LNCAP (cell line): Measurements from ENCODE around the gene EFNA5.

Source experiments
- TF ChIP-seq, protein P1 (sequence below): fragments of 450-650 bp; IDR thresholded peaks from 2 replicates; pipeline ENCODE4 v1.5.1; 2017; ENCODE audit warnings: mild to moderate bottlenecking

The EFNA5 gene

DNA sequence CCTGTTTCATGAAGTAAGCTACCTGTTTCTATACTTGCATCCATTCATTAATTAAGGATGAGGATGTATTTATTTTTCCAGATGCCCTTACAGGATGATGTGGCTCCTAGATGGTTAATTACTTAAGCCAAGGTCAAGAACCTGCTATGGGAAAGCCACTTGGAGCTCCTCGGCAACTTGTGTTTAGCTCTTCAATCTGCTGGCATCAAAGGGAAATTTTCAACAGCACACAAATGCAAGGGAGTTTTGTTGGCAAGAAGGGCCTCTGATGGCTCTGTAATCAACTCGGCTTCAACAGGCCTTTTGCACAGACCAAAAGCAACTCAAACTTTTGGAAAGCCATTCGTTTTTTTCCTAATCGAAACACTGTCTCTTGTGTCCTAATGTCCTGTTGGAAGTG is 125.3 kb downstream of the EFNA5 start:
- TF ChIP-seq, protein P1, sequence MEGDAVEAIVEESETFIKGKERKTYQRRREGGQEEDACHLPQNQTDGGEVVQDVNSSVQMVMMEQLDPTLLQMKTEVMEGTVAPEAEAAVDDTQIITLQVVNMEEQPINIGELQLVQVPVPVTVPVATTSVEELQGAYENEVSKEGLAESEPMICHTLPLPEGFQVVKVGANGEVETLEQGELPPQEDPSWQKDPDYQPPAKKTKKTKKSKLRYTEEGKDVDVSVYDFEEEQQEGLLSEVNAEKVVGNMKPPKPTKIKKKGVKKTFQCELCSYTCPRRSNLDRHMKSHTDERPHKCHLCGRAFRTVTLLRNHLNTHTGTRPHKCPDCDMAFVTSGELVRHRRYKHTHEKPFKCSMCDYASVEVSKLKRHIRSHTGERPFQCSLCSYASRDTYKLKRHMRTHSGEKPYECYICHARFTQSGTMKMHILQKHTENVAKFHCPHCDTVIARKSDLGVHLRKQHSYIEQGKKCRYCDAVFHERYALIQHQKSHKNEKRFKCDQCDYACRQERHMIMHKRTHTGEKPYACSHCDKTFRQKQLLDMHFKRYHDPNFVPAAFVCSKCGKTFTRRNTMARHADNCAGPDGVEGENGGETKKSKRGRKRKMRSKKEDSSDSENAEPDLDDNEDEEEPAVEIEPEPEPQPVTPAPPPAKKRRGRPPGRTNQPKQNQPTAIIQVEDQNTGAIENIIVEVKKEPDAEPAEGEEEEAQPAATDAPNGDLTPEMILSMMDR = no peak

DNA sequence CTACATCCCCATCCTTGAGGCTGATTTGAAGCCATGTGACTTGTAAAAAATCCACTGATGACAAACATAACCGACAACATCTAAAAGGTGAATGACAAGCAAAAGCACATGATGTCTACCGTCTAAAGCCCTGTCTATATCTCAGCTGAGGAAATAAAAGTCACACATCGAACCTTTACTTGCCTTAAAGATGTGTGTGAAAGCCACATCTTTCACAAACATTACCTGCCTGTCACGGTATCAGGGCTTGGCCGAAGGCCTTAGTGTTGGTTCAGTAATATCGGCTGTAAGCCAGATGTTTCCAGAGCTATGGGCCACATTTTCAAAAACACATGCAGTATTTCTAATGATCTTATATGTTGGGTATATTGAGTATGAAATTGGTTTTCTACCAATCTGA is 125.8 kb downstream of the EFNA5 start:
- TF ChIP-seq, protein P1 = no peak

DNA sequence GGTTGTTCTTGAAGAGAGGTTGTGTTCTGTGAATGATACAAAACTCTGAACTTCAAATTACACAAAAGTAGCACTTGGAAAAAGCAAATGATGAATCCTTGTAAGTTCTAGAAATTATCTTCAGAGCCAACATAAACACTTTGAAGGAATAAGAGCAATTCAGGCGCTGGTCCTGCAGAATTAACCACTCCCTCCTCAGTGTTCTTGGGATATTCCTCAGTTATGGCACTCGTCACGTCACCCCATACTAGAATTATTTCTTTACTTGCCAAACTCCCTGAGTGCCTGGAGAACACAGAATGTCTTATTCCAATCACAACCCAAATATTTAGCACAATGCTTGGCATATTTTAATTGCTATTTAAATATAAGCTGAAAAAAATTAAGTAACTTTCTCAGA is 126.3 kb downstream of the EFNA5 start:
- TF ChIP-seq, protein P1 = no peak

DNA sequence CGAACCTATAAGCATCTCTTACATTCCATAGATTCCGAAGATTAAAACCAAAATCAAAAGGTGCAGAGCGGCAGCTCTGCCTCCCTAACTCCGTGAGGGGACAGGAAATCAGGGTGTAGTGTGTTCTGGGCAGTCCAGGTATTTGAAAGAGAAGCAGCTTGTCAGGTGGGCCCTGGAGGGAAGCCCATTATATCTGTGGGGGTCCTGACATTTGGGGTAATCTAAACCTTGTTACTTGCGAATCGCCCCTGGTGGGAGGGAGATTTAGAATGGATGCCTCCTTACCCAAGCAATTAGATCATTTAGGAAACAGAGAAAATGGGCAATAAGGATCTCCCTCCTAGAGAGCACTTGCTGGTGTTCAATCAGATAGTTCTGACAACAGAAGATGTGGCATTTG is 126.9 kb downstream of the EFNA5 start:
- TF ChIP-seq, protein P1 = no peak

DNA sequence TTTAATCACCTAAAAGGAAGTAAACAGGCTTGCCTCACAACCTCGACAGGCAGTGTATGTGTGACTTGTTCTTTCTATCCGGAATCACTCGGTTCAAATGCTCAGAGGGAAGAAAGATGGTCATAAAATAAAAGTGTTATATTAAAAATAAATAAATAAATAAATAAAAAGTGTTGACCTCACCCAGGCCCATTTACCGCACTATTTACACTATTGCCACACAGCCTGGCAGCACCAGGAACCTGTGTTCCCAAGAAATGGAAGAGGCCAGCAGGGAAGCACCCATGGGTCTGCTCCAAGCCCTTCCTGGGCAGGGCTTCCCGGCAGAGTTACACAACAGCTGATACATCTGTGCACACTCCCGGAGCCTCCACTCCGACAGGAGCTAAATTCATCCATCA is 127.9 kb downstream of the EFNA5 start:
- TF ChIP-seq, protein P1 = no peak

DNA sequence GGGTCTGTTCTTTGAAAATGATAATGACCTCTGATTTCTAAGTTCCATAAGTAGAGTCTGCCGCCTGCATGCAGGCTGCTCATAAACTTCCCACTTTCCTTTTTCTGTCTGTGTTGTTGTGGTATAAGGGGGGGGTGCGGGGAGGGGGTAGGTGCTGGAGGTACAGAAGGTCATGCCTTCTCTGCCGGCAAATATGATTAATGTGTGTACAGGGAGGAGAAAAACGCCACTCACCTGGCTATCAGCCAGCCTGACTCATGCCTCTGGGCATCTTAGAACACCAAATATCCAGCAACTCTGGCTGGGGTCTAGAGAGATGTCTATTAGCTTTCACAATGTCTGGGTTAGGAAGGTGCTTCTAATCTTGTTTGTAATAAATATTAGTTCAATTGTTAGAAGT is 128.3 kb downstream of the EFNA5 start:
- TF ChIP-seq, protein P1 = no peak

DNA sequence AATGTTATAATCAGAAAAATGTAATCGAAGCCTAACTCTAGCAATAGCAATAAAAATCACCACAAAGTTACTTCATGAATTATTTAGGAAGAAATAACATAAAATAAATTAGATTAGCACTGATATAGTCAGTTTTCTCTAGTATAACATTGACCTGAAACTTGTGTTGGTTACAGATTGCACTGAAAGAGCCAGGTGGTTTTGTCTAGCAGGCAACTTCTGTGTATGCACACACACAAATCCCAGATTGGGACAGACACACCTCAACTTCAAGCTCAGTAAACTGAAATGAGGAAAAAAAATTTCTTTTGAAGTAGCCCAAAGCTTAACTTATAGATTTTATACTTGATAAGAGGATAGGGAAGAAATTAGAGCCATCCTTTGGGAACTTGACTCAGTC is 129.3 kb downstream of the EFNA5 start:
- TF ChIP-seq, protein P1 = no peak

DNA sequence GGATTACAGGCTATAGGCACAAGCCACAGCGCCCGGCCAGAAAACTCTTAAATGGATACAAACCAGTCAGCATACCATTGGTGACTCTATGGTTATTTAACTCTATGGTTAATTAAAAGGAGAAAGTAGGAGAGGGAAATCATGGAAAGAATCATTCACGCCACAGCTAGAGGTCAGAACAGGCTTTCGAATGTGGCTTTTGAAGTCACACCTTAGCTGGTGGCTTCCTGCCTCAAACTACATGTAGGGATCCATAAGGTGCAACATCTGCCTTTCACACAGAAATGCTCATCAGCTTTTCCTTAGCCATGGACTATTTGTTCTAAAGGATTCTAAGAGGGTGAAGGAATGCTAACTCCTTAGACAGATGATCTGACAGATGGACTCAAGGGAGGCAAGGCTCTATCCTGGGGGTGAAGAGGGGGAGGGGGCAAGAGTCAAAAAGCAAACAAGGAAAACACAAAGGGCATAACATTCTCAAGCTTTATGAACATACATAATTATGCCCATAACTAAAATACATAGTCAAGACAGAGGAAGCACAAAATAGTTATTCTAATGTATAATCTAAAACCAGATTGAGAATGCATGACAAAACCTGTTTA is 130.9 kb downstream of the EFNA5 start:
- TF ChIP-seq, protein P1 = no peak
